GM21515 (cell line): Measurements from ENCODE around the gene RDH11.

ENCODE experiments used
- ATAC-seq: cut with Tn5 transposase; IDR thresholded peaks from one replicate; pipeline ENCODE4 v1.9.1; 2021; ENCODE audit not compliant: unreplicated experiment

RDH11 gene

DNA sequence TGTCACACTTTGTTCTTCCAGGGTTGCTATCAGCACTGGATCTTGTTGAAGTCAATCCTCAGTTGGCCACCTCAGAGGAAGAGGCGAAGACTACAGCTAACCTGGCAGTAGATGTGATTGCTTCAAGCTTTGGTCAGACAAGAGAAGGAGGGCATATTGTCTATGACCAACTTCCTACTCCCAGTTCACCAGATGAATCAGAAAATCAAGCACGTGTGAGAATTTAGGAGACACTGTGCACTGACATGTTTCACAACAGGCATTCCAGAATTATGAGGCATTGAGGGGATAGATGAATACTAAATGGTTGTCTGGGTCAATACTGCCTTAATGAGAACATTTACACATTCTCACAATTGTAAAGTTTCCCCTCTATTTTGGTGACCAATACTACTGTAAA, 44.9 kb downstream of the RDH11 start:
- no peak for ATAC-seq

DNA sequence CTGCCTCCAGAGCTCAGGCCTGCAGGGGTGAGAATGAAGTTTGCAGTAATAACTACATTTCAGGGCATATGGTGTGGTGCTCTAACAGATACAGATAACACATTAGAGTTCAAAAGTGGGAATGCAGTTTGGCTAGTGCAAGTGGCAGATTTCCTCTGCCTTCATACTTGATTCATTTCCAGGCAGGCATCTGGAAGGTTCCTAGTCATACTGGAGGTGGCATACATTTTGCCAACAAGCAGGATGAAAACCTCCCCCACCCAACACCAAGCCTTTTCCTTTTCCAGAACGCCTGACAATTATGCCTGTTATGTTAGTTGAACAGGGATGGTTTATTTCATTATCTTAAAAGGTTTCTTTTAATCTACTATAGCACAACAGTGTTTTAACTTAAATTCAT, 45.4 kb downstream of the RDH11 start:
- no peak for ATAC-seq

DNA sequence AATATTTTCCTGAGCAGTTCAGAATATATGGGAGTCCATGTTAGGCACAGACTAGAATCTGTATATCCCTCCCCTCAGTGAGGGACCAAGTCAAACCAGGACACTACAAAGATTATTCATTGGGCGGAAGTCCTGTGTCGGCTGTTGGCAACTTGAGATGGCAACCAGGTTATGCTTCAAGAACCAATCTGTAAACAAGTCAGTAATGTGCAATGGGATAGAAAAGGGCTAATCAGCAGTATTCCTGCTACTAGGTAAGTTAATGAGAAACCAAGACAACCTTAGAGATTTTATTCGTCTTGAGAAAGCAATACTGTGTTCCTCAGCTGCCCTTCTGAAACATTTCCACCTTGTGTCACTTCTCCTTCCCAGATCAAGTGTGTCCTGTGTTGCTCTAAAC, 49.4 kb downstream of the RDH11 start:
- ATAC-seq, result no peak

DNA sequence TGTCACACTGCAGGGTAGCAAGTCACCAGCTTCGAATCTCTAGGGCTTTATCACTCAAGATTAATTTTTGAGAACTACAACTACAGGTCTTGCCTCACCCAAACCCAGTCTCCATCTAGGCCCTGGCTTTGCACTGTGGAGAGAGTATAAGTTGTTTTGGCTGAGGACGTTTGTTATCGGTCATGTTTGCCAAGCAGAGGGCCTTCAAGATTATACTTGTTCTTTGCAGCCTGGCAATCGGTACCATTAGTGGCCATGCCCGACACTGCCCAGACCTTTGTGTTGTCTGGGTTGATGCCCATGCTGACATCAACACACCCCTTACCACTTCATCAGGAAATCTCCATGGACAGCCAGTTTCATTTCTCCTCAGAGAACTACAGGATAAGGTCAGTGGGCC, 50.1 kb downstream of the RDH11 start:
- no peak for ATAC-seq

DNA sequence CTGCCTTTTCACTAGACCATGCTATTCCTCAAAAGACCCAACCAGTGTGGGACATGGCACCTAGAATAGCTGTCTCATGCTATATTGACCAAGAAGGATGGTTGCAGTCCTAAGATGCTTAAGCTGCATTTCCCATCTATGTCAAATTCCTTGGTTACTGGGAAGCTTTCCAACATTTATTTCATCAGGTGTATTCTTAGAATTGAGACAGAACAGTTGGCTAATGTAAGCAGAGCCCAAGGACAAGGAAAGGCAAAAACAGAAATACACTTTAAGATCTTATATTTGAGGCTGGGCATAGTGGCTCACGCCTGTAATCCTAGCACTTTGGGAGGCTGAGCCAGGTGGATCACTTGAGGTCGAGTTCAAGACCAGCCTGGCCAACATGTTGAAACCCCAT, 51.1 kb downstream of the RDH11 start:
- ATAC-seq, result no peak

DNA sequence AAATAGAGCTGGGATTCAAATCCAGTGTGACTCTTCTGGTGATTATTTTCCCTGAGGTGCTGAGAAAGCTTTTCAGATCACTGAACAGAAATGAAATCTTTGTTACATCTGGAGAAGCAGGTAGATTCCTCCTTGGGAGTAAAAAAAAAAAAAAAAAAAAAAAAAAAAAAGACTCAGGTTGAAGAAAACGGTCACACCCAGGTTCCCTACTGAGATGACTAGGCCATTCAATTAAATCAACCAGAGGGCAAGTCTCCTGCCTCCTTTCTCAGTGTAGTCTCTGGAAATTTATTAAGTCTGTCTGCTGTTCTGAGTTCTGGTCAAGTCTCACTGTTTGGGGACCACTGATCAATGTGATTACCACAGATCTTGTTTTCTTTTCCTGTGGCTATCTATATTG, 51.9 kb downstream of the RDH11 start:
- no peak for ATAC-seq

DNA sequence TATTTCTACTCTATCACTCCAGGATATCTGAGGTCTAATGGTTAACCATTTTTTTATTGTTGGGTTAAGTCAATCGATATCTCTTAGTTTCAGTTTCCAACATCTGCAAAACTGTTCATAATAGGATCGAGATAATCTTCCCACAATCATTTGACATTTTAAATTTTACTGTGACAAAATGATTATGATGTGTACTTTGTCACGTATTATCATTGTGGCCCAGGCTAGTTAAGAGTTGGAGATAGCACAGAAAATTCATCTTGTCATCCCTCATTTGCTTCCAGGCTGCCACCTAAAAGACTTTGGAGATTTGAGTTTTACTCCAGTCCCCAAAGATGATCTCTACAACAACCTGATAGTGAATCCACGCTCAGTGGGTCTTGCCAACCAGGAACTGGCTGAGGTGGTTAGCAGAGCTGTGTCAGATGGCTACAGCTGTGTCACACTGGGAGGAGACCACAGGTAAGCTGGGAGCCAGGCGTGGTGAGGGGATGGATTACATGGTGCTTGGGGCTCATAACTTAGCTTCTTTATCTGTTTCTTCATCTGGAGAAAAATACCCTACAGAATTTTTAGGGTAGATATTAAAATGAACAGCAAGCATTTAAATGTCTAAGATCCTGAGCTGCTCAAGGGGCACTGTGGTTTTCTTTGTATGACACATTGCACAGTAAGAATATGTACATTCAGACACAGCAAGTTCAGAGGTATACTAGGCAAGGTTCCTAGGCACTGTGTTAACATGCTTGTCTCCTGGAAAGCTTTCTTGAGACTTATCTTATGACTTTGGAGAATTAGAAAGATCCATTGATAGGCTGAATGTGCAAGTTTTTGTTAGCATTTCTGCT, 53.4 kb downstream of the RDH11 start:
- ATAC-seq, result no peak

DNA sequence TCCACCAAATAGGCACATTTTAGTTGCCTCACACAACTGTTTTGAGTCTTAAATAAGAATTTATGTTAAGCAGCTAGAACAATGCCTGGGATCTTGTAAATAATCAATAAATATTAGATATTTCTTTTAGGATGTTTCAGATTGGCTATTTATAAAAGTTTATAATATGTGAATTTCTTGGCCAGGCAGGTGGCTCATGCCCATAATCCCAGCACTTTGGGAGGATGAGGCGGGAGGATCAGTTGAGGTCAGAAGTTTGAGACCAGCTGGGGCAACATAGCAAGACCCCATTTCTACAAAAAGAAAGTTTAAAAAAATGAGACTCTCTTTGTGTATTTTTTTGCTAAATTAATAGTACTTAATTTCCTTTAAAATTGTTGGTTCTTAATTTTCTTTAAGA, 54.1 kb downstream of the RDH11 start:
- no peak for ATAC-seq

DNA sequence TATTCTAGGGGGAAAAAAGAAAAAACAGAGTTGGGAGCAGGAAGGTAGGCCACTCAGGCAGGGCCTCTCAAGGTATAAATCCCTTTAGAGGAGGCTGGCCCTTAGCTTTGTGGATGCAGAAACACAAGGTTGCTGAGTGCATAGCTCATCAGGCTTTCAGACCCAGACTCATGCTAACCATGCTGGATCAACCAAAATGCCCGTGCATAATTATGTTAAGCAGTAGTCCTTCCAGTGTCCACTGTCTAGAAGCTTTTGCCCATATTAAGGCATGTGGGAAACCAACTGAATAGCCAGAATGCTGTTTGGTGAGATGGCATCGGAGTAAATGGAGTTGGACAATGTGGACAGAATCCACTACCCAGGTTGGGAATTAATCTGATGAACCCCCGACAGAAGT, 56.9 kb downstream of the RDH11 start:
- no peak for ATAC-seq

DNA sequence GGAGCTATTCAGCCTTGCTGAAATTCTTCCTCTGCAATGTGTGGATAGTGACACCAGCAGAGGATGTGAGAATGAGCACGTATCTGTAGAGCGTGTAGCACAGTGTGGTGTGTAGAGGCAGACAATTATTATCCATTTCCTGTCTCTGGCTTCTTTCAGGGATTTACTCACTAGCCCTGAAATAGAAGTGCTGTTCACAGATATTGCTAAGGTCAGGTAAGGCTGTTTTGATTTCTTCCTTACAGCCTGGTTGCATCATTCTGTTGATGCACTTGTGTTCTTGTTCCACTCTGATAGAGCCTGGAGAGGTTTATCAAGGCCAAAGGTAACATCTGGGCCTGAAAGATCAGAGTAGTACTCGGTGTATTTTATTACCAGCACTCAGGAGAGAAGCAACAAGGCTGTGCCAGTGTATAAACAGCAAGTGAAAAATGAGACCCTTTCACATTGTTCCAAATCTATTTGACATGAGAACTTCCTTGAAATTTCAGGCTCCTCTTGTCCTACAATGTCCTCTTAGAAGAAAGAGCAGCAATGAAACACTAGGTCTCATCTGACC, 59.1 kb downstream of the RDH11 start:
- ATAC-seq, result no peak

DNA sequence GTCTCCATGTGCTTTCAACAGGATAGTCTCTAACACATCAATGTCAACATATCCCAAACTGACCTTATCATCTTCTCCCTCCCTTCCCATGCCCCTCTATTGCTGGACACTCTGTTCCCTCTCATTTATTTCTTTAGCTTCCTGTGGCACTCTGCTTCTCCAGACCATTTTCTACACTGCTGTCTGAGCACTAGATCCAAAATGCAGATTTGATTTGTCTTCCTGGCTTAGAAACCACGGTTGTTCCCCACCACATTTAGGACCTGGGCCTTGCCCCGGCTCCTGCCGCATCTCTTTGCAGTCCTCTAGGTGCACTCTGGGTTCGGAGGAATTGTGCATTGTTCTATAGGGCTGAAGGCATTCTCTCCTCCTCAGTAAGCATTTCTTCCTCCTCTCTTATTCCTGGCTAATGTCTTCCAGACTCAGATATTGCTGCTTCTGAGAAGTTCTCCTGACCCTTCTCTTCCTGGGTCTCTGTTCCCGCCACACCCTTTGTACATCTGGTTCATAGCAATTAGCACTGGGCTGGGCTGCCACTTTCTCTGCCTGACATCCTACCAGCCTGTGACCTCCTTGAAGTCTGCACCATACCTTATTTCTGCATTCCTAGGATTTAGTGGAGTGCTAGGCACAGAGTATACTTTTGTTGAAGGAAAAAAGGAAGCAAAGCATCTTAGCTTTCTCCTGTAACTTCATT, 62.0 kb downstream of the RDH11 start:
- no peak for ATAC-seq

DNA sequence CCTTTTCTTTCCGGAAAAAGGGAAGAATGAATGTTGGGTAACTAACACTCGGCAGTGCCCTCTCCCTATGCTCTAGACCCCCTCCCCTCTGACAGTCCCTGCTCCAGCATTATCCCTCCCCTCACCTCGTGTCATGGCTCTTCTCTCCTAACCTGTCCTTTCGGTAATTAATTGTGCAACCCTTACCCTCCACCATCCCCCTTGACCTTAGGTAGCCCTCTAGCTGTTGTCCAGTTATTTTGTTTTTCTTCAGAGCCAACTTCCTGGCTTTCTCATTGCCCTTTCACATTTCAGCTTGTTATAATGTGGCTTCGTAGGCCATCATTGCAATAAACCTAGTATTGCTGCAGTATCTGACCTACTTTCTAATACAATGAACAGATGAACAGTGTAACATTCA, 64.6 kb downstream of the RDH11 start:
- ATAC-seq, result no peak

DNA sequence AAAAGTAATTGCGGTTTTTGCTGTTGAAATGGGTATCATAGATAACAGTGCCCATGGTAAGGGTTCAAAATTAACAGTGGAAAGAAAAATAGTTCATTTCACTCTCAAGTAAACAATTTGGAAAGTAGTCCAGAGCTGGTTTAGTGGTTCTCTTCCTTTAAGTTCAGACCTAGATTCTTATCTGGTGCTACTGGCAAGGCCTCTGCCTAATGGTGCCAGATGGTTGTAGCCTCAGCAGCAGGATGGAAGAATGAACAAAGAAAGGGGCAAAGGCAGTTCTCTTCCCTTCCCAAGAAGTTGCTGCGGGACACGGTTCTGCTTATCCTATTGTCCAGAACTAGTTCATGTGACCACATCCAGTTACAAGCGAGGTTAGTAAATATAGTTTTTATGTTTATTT, 65.4 kb downstream of the RDH11 start:
- ATAC-seq, result no peak

DNA sequence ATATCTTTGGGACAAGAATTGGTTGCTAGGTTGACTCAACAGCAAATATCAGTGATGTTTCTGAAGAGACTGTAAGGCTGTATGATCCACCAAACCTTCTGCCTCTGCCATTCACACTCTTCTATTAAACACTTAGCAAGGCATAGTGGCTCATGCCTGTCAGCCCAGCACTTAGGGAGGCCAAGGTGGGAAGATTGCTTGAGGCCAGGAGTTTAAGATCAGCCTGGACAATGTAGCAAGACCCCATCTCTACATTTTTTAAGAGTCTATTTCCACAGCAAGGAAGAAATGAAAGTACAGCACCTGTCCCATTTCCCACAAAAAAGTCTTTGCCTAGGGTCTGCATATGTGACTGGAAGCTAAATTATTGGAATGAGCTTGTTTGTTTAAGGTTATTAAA, 68.0 kb downstream of the RDH11 start:
- no peak for ATAC-seq
